ENCODE data around the gene ERC2.

The ERC2 gene

DNA sequence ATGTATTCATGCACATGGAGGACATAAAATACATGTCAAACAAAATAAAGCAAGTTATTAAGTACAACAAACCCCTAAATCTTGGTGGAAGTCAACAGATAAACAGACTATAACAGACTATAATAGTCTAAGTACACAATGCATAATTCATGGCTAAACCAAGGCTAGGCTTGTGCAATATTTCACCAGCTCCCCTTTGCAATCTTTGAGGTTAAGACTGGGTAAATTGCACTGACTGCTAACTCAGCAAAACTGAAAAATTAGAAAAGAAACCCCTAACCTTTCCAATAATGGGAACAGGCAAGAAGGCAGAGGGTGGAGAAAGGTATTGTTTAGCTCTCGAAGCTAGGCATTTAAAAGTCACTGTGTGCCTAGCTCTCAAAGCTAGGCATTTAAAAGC is 676.3 kb downstream of the ERC2 start:
- TF ChIP-seq, protein P1, sequence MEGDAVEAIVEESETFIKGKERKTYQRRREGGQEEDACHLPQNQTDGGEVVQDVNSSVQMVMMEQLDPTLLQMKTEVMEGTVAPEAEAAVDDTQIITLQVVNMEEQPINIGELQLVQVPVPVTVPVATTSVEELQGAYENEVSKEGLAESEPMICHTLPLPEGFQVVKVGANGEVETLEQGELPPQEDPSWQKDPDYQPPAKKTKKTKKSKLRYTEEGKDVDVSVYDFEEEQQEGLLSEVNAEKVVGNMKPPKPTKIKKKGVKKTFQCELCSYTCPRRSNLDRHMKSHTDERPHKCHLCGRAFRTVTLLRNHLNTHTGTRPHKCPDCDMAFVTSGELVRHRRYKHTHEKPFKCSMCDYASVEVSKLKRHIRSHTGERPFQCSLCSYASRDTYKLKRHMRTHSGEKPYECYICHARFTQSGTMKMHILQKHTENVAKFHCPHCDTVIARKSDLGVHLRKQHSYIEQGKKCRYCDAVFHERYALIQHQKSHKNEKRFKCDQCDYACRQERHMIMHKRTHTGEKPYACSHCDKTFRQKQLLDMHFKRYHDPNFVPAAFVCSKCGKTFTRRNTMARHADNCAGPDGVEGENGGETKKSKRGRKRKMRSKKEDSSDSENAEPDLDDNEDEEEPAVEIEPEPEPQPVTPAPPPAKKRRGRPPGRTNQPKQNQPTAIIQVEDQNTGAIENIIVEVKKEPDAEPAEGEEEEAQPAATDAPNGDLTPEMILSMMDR (IDR thresholded peaks at IDR 0.05; ENCODE audit: control insufficient read depth, insufficient read depth, low read depth, low read length, missing control alignments): no peak
- H3K4me3 ChIP-seq (ENCODE audit: control insufficient read depth, low read depth, low read length): no peak overlapping the region
- no peak for DNase-seq (ENCODE audit: low read depth)

DNA sequence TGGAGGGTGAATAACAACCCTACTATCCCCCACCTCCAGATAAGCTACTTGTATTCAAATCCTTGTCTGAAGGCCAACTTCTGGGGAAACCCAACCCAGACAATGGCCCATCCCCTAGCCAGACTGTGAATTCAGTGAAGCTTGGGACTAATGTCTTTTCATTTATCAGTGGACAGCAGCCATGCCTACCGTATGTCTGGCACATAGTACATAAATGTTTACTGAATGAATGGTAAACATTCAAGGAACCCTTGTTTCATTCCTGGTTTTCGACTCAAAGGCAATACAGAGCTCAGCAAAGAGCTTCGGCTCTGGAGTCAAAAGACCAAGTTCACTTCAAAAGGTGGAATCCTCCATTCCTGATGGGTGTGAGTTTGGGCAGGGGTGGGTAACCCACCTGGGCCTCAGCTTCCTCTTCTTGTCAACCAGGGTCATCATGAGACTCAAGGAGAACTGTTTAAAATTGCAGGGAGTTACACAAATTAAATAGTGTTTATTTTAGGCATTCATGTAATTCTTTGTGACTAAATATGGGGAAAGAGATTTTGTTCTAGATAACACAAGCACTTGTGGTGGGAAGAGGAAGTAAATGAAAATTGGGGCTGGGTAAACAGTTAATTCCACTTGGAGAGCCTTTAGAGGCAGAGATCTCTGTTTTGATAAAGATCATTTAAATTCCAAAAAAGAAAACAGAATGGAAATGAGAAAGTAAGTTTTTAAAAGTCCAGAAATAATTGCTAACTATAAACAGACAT is 677.5 kb downstream of the ERC2 start:
- DNase-seq (ENCODE audit: low read depth): no peak
- TF ChIP-seq, protein P1 (IDR thresholded peaks at IDR 0.05; ENCODE audit: control insufficient read depth, insufficient read depth, low read depth, low read length, missing control alignments): no peak
- H3K4me3 ChIP-seq (ENCODE audit: control insufficient read depth, low read depth, low read length): no peak overlapping the region

- TF ChIP-seq, protein P1 (IDR thresholded peaks at IDR 0.05; ENCODE audit: control insufficient read depth, insufficient read depth, low read depth, low read length, missing control alignments): no peak
- no peak for DNase-seq (ENCODE audit: low read depth)
- H3K4me3 ChIP-seq (ENCODE audit: control insufficient read depth, low read depth, low read length): no peak overlapping the region
Observed at GRCh38 chr3:55789516-55789915, 678.8 kb downstream of the ERC2 start.

GRCh38 chr3:55782807-55783206 is 685.5 kb downstream of the ERC2 start:
- TF ChIP-seq, protein P1 (IDR thresholded peaks at IDR 0.05; ENCODE audit: control insufficient read depth, insufficient read depth, low read depth, low read length, missing control alignments): no peak

DNA sequence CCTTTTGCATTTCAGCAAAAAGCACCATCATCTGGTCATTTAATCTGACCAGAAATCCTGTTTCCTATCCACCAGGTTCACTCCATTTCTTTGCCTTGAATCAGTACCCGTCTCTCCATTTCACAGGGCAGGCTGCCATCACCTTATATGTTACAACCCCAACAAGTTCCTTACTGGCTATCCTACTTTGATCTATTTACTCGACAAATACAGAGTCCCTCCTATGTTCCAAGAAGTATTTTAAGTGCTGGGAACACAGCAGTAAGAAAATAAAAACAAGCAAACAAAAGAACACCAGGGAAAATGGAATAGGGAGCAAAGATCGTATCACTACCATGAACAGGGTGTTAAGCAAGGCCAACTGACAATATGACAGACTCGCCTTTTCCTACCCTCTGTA is 685.9 kb downstream of the ERC2 start:
- TF ChIP-seq, protein P1 (IDR thresholded peaks at IDR 0.05; ENCODE audit: control insufficient read depth, insufficient read depth, low read depth, low read length, missing control alignments): no peak
- no peak overlapping the region for H3K4me3 ChIP-seq (ENCODE audit: control insufficient read depth, low read depth, low read length)
- no peak for DNase-seq (ENCODE audit: low read depth)

More at GRCh38 chr3:55782807-55783206, 685.5 kb downstream of the ERC2 start:
- no peak overlapping the region for H3K4me3 ChIP-seq (ENCODE audit: control insufficient read depth, low read depth, low read length)
- DNase-seq (ENCODE audit: low read depth): no peak

DNA sequence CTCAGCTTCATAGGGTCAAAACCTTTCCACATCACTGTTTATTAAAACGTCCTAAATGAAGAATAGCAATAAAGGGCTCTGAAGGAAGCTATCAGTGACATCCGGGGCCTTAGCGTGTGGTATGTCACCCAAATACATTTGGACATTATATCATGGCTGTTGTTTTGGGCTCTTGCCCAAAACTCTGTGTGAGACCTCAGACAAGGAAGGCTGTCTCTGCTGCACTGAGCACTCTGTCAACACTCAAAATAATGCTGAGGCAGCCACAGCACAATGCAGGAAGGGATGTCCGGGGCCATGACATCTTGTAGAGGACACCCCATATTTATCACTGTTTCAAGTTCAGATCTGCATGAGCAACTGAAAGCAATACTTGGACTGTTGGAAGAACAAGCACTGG is 687.4 kb downstream of the ERC2 start:
- H3K4me3 ChIP-seq (ENCODE audit: control insufficient read depth, low read depth, low read length): no peak overlapping the region
- DNase-seq (ENCODE audit: low read depth): no peak
- TF ChIP-seq, protein P1 (IDR thresholded peaks at IDR 0.05; ENCODE audit: control insufficient read depth, insufficient read depth, low read depth, low read length, missing control alignments): no peak

All from AG09309 (cell line).